GM12878 (cell line): ENCODE data around the gene KMO. TPM values are rescaled to one million over a fixed set of nuclear protein-coding genes. Genes with fewer than 3 reads are reported as not detected.

ENCODE experiments used
- CBX5 ChIP-seq: sonication (generic); IDR thresholded peaks from 2 replicates; pipeline ENCODE4 v1.6.1; 2016; ENCODE audit warnings: low read depth, moderate library complexity, mild to moderate bottlenecking, inconsistent platforms
- CREM ChIP-seq: IDR thresholded peaks from 2 replicates; pipeline ENCODE4 v1.6.1; 2014; ENCODE audit warnings: antibody characterized with exemption, low read depth
- DPF2 ChIP-seq: fragments of 450-650 bp; IDR thresholded peaks from 2 replicates; pipeline ENCODE4 v1.6.1; 2017; ENCODE audit warnings: mild to moderate bottlenecking
- EP300 ChIP-seq, 2 experiments: fragments of 150-350 bp in 1 of 2; IDR thresholded peaks; 2 replicates each; pipeline ENCODE4 v1.6.1; 2011 to 2012; ENCODE audit warnings: low read depth in 2 of 2, low read length in 2 of 2, borderline replicate concordance in 1 of 2, improper control_type of control experiment in 1 of 2, inconsistent platforms in 1 of 2; ENCODE audit not compliant: control insufficient read depth in 1 of 2
- FOXM1 ChIP-seq: IDR thresholded peaks from 2 replicates; pipeline ENCODE4 v1.6.1; 2012; ENCODE audit warnings: low read depth, mild to moderate bottlenecking, inconsistent platforms, low read length, moderate library complexity
- IKZF1 ChIP-seq: fragments of 450-650 bp; conservative IDR thresholded peaks from 2 replicates; pipeline ENCODE4 v1.6.1; 2017; ENCODE audit warnings: antibody characterized with exemption, mild to moderate bottlenecking
- IKZF2 ChIP-seq, 2 experiments: fragments of 450-650 bp; IDR thresholded peaks; 2 replicates each; pipeline ENCODE4 v1.6.1; 2017; ENCODE audit warnings: mild to moderate bottlenecking in 2 of 2, moderate library complexity in 2 of 2
- MEF2B ChIP-seq: fragments of 450-650 bp; IDR thresholded peaks from 2 replicates; pipeline ENCODE4 v1.6.1; 2018; ENCODE audit warnings: mild to moderate bottlenecking, moderate library complexity; ENCODE audit not compliant: partially characterized antibody, poor library complexity, severe bottlenecking
- NBN ChIP-seq: fragments of 450-650 bp; IDR thresholded peaks from 2 replicates; pipeline ENCODE4 v1.6.1; 2016
- PKNOX1 ChIP-seq: fragments of 450-650 bp; IDR thresholded peaks from 2 replicates; pipeline ENCODE4 v1.6.1; 2016; ENCODE audit warnings: mild to moderate bottlenecking
- PRDM15 ChIP-seq: fragments of 450-650 bp; formaldehyde crosslinking; IDR thresholded peaks from 2 replicates; pipeline ENCODE4 v1.4.0; 2020; ENCODE audit warnings: mild to moderate bottlenecking, moderate library complexity
- TBL1XR1 ChIP-seq: IDR thresholded peaks from 2 replicates; pipeline ENCODE4 v1.6.1; 2012; ENCODE audit warnings: low read depth, low read length, improper control_type of control experiment
- polyA plus RNA-seq, 11 experiments: library from polyadenylated mRNA; depleted of rRNA in 4 of 11; unstranded in 6 of 11; stranded (reverse) in 5 of 11; fragments of >200 nt; fragmentation: Nextera tagmentation in 4 of 11; fragmentation: Illumina TruSeq in 1 of 11; extraction: Ambion mirVana in 4 of 11; extraction: Trizol in 1 of 11; gene quantifications; 1 replicate in 1 of 11; 2 replicates in 10 of 11; pipeline versions ENCODE4 v1.2.1 to v1.2.3, GENCODE V29; 2011 to 2016; ENCODE audit warnings: inconsistent platforms in 2 of 11, missing spikeins in 2 of 11, low read depth in 1 of 11
- total RNA-seq, 4 experiments: library from RNA; depleted of rRNA in 3 of 4; stranded (reverse); fragments of >200 nt in 3 of 4; fragmentation: Illumina TruSeq in 1 of 4; extraction: Trizol in 1 of 4; gene quantifications; 2 replicates each; pipeline versions ENCODE4 v1.2.1 to v1.2.3, GENCODE V29; 2013 to 2021
- TF ChIP-seq, protein P1 (sequence below): IDR thresholded peaks from 2 replicates; pipeline ENCODE4 v1.6.1; 2012; ENCODE audit warnings: low read depth, low read length, improper control_type of control experiment

Gene KMO
- total and polyA plus RNA-seq, 10 of the 15 experiments (the other 5 are each of a cell fraction or from before 2014, with no cell fraction given) = 0.68 to 5.9 (median 1.5) TPM

DNA sequence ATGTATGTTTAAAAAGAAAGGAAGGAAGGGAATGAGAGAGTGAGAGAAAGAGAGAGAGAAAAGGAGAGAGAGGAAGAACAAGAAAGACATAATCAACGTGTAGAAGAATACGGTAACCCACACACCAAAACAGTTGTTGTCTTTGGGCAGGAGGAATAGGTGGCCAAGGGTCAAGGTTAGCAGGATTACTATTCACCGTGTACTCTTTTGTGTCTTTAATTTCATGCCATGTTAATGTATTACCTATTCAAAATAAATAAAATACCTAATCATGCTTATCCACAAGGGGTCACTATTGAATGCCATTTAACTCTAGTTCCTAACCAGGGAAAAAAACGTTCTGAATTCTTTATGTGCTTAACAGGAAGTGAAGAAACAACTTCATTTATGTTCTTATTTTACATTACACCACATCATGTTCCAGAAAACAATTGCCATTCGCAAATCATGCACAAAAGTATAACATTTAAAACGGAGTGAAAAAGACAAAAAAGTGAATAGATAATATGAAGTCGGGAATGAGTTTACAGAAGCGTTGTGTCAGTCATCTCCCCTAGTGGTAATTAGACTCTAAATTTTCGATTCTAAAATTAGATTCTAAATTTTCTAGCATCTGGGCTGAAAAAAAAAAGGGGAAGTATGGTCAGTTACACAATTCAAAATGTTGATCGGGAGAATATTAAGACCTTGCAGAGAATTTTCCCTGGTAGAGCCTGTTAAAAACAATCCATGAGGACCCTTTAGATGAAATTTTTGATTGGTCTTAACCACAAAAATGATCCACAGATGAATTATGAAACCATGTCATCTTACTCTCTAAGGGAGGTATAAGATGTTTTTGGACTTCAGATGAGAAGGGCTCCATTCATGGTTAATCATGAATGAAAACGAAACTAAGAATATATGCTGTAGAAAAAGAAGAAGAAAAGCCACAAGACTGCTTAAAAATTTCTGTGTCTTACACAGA is 700 bp upstream of the KMO start (continued):
- TF ChIP-seq CBX5 (0 out of 2 replicates have a peak, but pooled peaks have one; percentile 48), EP300 (IDR thresholded peaks at IDR 0.05; ENCODE audit: borderline replicate concordance in 1 of 2, control insufficient read depth in 1 of 2, low read depth in 2 of 2, low read length in 2 of 2) (peak; percentile 4 to 38; a peak in 2 of 4 replicates), NBN (0 out of 2 replicates have a peak, but pooled peaks have one; percentile 38), PKNOX1 (peak; percentile 95), TBL1XR1 (0 out of 2 replicates have a peak, but pooled peaks have one; percentile 31), CREM (0 out of 2 replicates have a peak, but pooled peaks have one; percentile 7), IKZF2 (IDR thresholded peaks at IDR 0.05) (peak; percentile 48 to 58; a peak in 3 of 4 replicates), DPF2 (0 out of 2 replicates have a peak, but pooled peaks have one; percentile 64), MEF2B (peak; percentile 79), PRDM15 (CRISPR knock-in tag) (no peak), IKZF1 (peak; percentile 40; the same call in 1 of the 2 replicates), FOXM1 (peak; percentile 75)
- TF ChIP-seq, protein P1, sequence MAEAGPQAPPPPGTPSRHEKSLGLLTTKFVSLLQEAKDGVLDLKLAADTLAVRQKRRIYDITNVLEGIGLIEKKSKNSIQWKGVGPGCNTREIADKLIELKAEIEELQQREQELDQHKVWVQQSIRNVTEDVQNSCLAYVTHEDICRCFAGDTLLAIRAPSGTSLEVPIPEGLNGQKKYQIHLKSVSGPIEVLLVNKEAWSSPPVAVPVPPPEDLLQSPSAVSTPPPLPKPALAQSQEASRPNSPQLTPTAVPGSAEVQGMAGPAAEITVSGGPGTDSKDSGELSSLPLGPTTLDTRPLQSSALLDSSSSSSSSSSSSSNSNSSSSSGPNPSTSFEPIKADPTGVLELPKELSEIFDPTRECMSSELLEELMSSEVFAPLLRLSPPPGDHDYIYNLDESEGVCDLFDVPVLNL = no peak
